SK-N-SH (cell line): Measurements from ENCODE around the gene S100A6. TPM values are rescaled to one million over a fixed set of nuclear protein-coding genes. Genes with fewer than 3 reads are reported as not detected.

Source experiments
- CTCF ChIA-PET: fragments of 300-600, 350-600 bp; formaldehyde crosslinking; extraction: SDS; loops from one replicate; lab custom pipeline; 2021; lab: Yijun Ruan, JAX
- POLR2A ChIA-PET: fragments of 350-600 bp; sonication (Branson Sonifier 250); formaldehyde crosslinking; extraction: SDS; loops from one replicate; lab custom pipeline; 2020; ENCODE audit warnings: antibody characterized with exemption, inconsistent platforms; lab: Yijun Ruan, JAX
- DNase-seq: peaks from one replicate; pipeline ENCODE4 v3.0.0; 2012
- H2AFZ ChIP-seq: fragments of 200-600 bp; sonication (generic); 2 replicates; pipeline ENCODE4 v1.8.1; 2016; ENCODE audit warnings: antibody characterized with exemption, mild to moderate bottlenecking, low read depth
- H3F3A ChIP-seq: fragments of 200-600 bp; sonication (generic); replicated peaks from 2 replicates; pipeline ENCODE3; 2016; ENCODE audit warnings: antibody characterized with exemption, mild to moderate bottlenecking; ENCODE audit not compliant: insufficient read depth
- H3K27ac ChIP-seq, 2 experiments: fragments of 200-500 bp in 1 of 2; fragments of 200-600 bp in 1 of 2; sonication (Bioruptor generic) in 1 of 2; sonication (generic), shearing (Covaris generic) in 1 of 2; 2 replicates each; pipeline versions ENCODE4 v1.5.1 to v1.6.1; 2014 to 2016; ENCODE audit warnings: low read depth in 2 of 2, inconsistent platforms in 1 of 2, low read length in 1 of 2, mild to moderate bottlenecking in 1 of 2, mixed read lengths in 1 of 2
- H3K27me3 ChIP-seq: fragments of 200-600 bp; sonication (generic), shearing (Covaris generic); 2 replicates; pipeline ENCODE4 v1.6.1; 2016; ENCODE audit warnings: mixed run types; ENCODE audit not compliant: insufficient read depth
- H3K36me3 ChIP-seq, 2 experiments: fragments of 200-500 bp in 1 of 2; fragments of 200-600 bp in 1 of 2; sonication (Bioruptor generic) in 1 of 2; sonication (generic) in 1 of 2; replicated peaks in 1 of 2; 2 replicates each; pipeline versions ENCODE3 to v1.5.1; 2014 to 2016; ENCODE audit warnings: low read length in 1 of 2, mild to moderate bottlenecking in 1 of 2; ENCODE audit not compliant: insufficient read depth in 2 of 2, control insufficient read depth in 1 of 2
- H3K4me1 ChIP-seq, 2 experiments: fragments of 200-500 bp in 1 of 2; fragments of 200-600 bp in 1 of 2; sonication (Bioruptor generic) in 1 of 2; sonication (generic), shearing (Covaris generic) in 1 of 2; 2 replicates each; pipeline versions ENCODE4 v1.5.1 to v1.6.1; 2014 to 2016; ENCODE audit warnings: low read depth in 1 of 2, low read length in 1 of 2, mixed run types in 1 of 2; ENCODE audit not compliant: insufficient read depth in 2 of 2, control insufficient read depth in 1 of 2
- H3K4me2 ChIP-seq: fragments of 200-600 bp; sonication (generic), shearing (Covaris generic); 2 replicates; pipeline ENCODE4 v1.6.1; 2017; ENCODE audit warnings: mixed run types
- H3K4me3 ChIP-seq, 2 experiments: fragments of 200-500 bp in 1 of 2; fragments of 200-600 bp in 1 of 2; sonication (Bioruptor generic) in 1 of 2; sonication (generic), shearing (Covaris generic) in 1 of 2; 2 replicates each; pipeline versions ENCODE4 v1.5.1 to v1.8.1; 2014 to 2016; ENCODE audit warnings: low read depth in 2 of 2, inconsistent platforms in 1 of 2, low read length in 1 of 2, mild to moderate bottlenecking in 1 of 2, mixed read lengths in 1 of 2, moderate library complexity in 1 of 2
- H3K79me2 ChIP-seq: fragments of 200-600 bp; sonication (generic); 2 replicates; pipeline ENCODE4 v1.8.1; 2017; ENCODE audit warnings: mild to moderate bottlenecking; ENCODE audit not compliant: insufficient read depth
- H3K9ac ChIP-seq: fragments of 200-600 bp; sonication (generic); 2 replicates; pipeline ENCODE4 v1.6.1; 2017; ENCODE audit warnings: mixed run types
- H3K9me2 ChIP-seq: fragments of 200-600 bp; sonication (generic); 2 replicates; pipeline ENCODE4 v1.6.1; 2017; ENCODE audit warnings: mixed run types
- H3K9me3 ChIP-seq: fragments of 200-600 bp; sonication (generic); 2 replicates; pipeline ENCODE4 v1.6.1; 2017; ENCODE audit warnings: mixed run types, mild to moderate bottlenecking, moderate library complexity
- H4K20me1 ChIP-seq: fragments of 200-600 bp; sonication (generic); 2 replicates; pipeline ENCODE4 v1.6.1; 2017; ENCODE audit warnings: mild to moderate bottlenecking, mixed run types; ENCODE audit not compliant: insufficient read depth
- CHD2 ChIP-seq: fragments of 150-350 bp; IDR thresholded peaks from 2 replicates; pipeline ENCODE4 v1.6.1; 2018; ENCODE audit warnings: low read length; ENCODE audit not compliant: partially characterized antibody
- ELF1 ChIP-seq: IDR thresholded peaks from 2 replicates; pipeline ENCODE4 v1.4.0; 2012
- EP300 ChIP-seq, 2 experiments: IDR thresholded peaks; 2 replicates each; pipeline versions ENCODE4 v1.4.0 to v1.6.1; 2012; ENCODE audit warnings: borderline replicate concordance in 1 of 2, low read depth in 1 of 2, low read length in 1 of 2
- EZH2phosphoT487 ChIP-seq: fragments of 200-600 bp; sonication (generic); IDR thresholded peaks from 2 replicates; pipeline ENCODE4 v1.6.1; 2017; ENCODE audit warnings: low read depth, mixed run types, mild to moderate bottlenecking, antibody characterized with exemption, moderate library complexity, borderline replicate concordance
- FOXM1 ChIP-seq: IDR thresholded peaks from 2 replicates; pipeline ENCODE4 v1.4.0; 2012; ENCODE audit warnings: low read depth, mild to moderate bottlenecking
- JUND ChIP-seq: IDR thresholded peaks from 2 replicates; pipeline ENCODE4 v1.4.0; 2012
- MEF2A ChIP-seq: IDR thresholded peaks from 2 replicates; pipeline ENCODE4 v1.4.0; 2012; ENCODE audit warnings: low read depth, borderline replicate concordance
- MXI1 ChIP-seq: IDR thresholded peaks from 2 replicates; pipeline ENCODE4 v1.6.1; 2012; ENCODE audit warnings: mild to moderate bottlenecking, low read depth, low read length, improper control_type of control experiment
- NFIC ChIP-seq: IDR thresholded peaks from 2 replicates; pipeline ENCODE4 v1.4.0; 2012; ENCODE audit warnings: borderline replicate concordance
- NRF1 ChIP-seq: IDR thresholded peaks from 2 replicates; pipeline ENCODE4 v1.6.1; 2012; ENCODE audit warnings: low read depth, mild to moderate bottlenecking, low read length
- RCOR1 ChIP-seq: fragments of 150-350 bp; IDR thresholded peaks from 2 replicates; pipeline ENCODE4 v1.6.1; 2017; ENCODE audit warnings: antibody characterized with exemption, low read length
- RFX5 ChIP-seq: IDR thresholded peaks from 2 replicates; pipeline ENCODE4 v1.6.1; 2012; ENCODE audit warnings: mild to moderate bottlenecking, improper control_type of control experiment, low read length
- RXRA ChIP-seq: IDR thresholded peaks from 2 replicates; pipeline ENCODE4 v1.4.0; 2012; ENCODE audit warnings: low read depth, mild to moderate bottlenecking, borderline replicate concordance
- SMC3 ChIP-seq: IDR thresholded peaks from 2 replicates; pipeline ENCODE4 v1.6.1; 2012; ENCODE audit warnings: low read depth, low read length, improper control_type of control experiment
- TAF1 ChIP-seq: IDR thresholded peaks from 2 replicates; pipeline ENCODE4 v1.6.1; 2012; ENCODE audit warnings: low read depth, mild to moderate bottlenecking, low read length, moderate library complexity, borderline replicate concordance
- TCF12 ChIP-seq: IDR thresholded peaks from 2 replicates; pipeline ENCODE4 v1.4.0; 2012
- YY1 ChIP-seq: IDR thresholded peaks from 2 replicates; pipeline ENCODE4 v1.4.0; 2012; ENCODE audit warnings: low read depth, mild to moderate bottlenecking
- WGBS: methylation state at CpG from one replicate; pipeline ENCODE4 v1.1.6; 2017; ENCODE audit warnings: low lambda C conversion rate; 5-methylcytosine and 5-hydroxymethylcytosine counted together
- polyA plus RNA-seq, 3 experiments: library from polyadenylated mRNA; depleted of rRNA; stranded (reverse); fragments of >200 nt; gene quantifications; 2 replicates each; pipeline ENCODE4 v1.2.3, GENCODE V29; 2012
- TF ChIP-seq, protein P1 (sequence below): IDR thresholded peaks from 2 replicates; pipeline ENCODE4; 2012
- TF ChIP-seq, protein P2 (sequence below): fragments of 150-350 bp; IDR thresholded peaks from 2 replicates; pipeline ENCODE4 v1.6.1; 2017; ENCODE audit warnings: antibody characterized with exemption, low read length, low read depth, borderline replicate concordance
- TF ChIP-seq, protein P3 (sequence below): IDR thresholded peaks from 2 replicates; pipeline ENCODE4 v1.4.0; 2012; ENCODE audit warnings: low read depth, borderline replicate concordance
- TF ChIP-seq, protein P4 (sequence below): IDR thresholded peaks from 2 replicates; pipeline ENCODE4 v1.4.0; 2012; ENCODE audit warnings: low read depth
- TF ChIP-seq, protein P5 (sequence below): fragments of 200-600 bp; sonication (generic); IDR thresholded peaks from 2 replicates; pipeline ENCODE4 v1.6.1; 2017; ENCODE audit warnings: antibody characterized with exemption, mild to moderate bottlenecking, moderate library complexity
- TF ChIP-seq, protein P6 (sequence below): IDR thresholded peaks from 2 replicates; pipeline ENCODE4 v1.6.1; 2012; ENCODE audit warnings: mild to moderate bottlenecking, low read depth, low read length, moderate library complexity

The S100A6 gene
- polyA plus RNA-seq, 1 of the 3 experiments (the other 2 are of a cell fraction), result 895 TPM

DNA sequence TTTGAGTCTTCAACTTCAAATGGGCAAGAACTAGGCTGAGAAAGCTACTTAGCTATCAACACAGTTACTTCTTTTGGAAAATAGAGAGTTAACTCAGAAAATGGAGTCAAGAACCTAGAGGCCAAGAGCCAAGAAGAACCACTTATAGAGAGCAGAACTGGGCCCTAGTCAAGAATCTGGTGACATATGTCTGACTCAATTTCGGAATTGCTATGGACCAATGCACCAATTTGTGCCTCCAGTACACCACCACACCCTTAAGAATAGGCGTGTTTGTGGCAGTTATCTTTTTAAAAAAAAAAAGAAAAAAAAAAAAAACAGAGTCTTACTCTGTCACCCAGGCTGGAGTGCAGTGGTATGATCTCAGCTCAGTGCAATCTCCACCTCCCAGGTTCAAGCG lies 22.1 kb upstream of the S100A6 start (continued):
- TF ChIP-seq TAF1 (no peak), RXRA (no peak), ELF1 (no peak)
- TF ChIP-seq, protein P1, sequence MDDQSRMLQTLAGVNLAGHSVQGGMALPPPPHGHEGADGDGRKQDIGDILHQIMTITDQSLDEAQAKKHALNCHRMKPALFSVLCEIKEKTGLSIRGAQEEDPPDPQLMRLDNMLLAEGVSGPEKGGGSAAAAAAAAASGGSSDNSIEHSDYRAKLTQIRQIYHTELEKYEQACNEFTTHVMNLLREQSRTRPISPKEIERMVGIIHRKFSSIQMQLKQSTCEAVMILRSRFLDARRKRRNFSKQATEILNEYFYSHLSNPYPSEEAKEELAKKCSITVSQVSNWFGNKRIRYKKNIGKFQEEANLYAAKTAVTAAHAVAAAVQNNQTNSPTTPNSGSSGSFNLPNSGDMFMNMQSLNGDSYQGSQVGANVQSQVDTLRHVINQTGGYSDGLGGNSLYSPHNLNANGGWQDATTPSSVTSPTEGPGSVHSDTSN, result no peak

DNA sequence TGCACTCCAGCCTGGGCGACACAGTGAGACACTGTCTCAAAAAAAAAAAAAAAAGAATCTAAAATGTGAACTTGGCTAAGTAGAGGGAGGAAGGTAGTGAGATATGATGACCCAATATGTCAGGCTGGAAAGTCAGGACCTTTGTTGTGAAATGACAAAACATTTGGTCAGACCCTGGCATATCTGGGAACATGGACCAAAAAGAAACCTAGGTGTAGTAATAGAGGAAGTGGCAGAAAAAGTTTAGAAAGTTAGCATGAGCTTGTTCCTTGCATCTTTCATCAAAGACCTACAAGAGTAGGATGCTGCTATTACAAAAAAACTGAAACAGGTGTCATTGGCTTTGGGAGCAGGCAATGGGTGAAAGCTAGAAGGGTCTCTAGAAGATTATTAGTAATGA lies 20.6 kb upstream of the S100A6 start:
- H3K27me3 ChIP-seq, result no peaks in the 10 kb centered on the region
- no peak overlapping the region for H2AFZ ChIP-seq
- H3K4me3 ChIP-seq, result no peak overlapping the region
- ChIA-PET CTCF (interaction anchor here (2.8 to 5.9 kb wide), 2 partner anchors 13 to 46 kb away, joined by 16 to 26 read pairs; no protein-coding TSS in a partner anchor), POLR2A (no interaction called here)
- no peaks in the 10 kb centered on the region for H3K9me2 ChIP-seq
- no peaks in the 10 kb centered on the region for H3K9me3 ChIP-seq
- no peak overlapping the region for H3K27ac ChIP-seq
- 100% methylated on average over 1 of the region's 1 CpG for WGBS
- no peaks in the 10 kb centered on the region for H3F3A ChIP-seq
- peaks cover 9 to 14% of the 10 kb centered on the region in 2 experiments; a peak in 2 of 4 replicates for H3K4me1 ChIP-seq
- TF ChIP-seq, protein P2, sequence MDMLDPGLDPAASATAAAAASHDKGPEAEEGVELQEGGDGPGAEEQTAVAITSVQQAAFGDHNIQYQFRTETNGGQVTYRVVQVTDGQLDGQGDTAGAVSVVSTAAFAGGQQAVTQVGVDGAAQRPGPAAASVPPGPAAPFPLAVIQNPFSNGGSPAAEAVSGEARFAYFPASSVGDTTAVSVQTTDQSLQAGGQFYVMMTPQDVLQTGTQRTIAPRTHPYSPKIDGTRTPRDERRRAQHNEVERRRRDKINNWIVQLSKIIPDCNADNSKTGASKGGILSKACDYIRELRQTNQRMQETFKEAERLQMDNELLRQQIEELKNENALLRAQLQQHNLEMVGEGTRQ, result no peak
- TF ChIP-seq NRF1, result no peak
- TF ChIP-seq MXI1, result no peak
- TF ChIP-seq, protein P3, sequence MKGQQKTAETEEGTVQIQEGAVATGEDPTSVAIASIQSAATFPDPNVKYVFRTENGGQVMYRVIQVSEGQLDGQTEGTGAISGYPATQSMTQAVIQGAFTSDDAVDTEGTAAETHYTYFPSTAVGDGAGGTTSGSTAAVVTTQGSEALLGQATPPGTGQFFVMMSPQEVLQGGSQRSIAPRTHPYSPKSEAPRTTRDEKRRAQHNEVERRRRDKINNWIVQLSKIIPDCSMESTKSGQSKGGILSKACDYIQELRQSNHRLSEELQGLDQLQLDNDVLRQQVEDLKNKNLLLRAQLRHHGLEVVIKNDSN, result no peak
- TF ChIP-seq CHD2, result no peak
- no peak for TF ChIP-seq NFIC
- TF ChIP-seq, protein P4, sequence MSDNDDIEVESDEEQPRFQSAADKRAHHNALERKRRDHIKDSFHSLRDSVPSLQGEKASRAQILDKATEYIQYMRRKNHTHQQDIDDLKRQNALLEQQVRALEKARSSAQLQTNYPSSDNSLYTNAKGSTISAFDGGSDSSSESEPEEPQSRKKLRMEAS, result no peak
- TF ChIP-seq JUND, result no peak
- TF ChIP-seq RFX5, result no peak
- TF ChIP-seq RCOR1, result no peak
- TF ChIP-seq YY1, result no peak
- TF ChIP-seq SMC3, result no peak
- TF ChIP-seq EZH2phosphoT487, result no peak
- no peak for TF ChIP-seq FOXM1
- no peak for TF ChIP-seq EP300 (IDR thresholded peaks at IDR 0.05; ENCODE audit: borderline replicate concordance in 1 of 2, low read depth in 1 of 2, low read length in 1 of 2)
- TF ChIP-seq, protein P5, sequence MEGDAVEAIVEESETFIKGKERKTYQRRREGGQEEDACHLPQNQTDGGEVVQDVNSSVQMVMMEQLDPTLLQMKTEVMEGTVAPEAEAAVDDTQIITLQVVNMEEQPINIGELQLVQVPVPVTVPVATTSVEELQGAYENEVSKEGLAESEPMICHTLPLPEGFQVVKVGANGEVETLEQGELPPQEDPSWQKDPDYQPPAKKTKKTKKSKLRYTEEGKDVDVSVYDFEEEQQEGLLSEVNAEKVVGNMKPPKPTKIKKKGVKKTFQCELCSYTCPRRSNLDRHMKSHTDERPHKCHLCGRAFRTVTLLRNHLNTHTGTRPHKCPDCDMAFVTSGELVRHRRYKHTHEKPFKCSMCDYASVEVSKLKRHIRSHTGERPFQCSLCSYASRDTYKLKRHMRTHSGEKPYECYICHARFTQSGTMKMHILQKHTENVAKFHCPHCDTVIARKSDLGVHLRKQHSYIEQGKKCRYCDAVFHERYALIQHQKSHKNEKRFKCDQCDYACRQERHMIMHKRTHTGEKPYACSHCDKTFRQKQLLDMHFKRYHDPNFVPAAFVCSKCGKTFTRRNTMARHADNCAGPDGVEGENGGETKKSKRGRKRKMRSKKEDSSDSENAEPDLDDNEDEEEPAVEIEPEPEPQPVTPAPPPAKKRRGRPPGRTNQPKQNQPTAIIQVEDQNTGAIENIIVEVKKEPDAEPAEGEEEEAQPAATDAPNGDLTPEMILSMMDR, result no peak
- TF ChIP-seq TCF12, result no peak
- TF ChIP-seq MEF2A, result no peak
- TF ChIP-seq, protein P6, sequence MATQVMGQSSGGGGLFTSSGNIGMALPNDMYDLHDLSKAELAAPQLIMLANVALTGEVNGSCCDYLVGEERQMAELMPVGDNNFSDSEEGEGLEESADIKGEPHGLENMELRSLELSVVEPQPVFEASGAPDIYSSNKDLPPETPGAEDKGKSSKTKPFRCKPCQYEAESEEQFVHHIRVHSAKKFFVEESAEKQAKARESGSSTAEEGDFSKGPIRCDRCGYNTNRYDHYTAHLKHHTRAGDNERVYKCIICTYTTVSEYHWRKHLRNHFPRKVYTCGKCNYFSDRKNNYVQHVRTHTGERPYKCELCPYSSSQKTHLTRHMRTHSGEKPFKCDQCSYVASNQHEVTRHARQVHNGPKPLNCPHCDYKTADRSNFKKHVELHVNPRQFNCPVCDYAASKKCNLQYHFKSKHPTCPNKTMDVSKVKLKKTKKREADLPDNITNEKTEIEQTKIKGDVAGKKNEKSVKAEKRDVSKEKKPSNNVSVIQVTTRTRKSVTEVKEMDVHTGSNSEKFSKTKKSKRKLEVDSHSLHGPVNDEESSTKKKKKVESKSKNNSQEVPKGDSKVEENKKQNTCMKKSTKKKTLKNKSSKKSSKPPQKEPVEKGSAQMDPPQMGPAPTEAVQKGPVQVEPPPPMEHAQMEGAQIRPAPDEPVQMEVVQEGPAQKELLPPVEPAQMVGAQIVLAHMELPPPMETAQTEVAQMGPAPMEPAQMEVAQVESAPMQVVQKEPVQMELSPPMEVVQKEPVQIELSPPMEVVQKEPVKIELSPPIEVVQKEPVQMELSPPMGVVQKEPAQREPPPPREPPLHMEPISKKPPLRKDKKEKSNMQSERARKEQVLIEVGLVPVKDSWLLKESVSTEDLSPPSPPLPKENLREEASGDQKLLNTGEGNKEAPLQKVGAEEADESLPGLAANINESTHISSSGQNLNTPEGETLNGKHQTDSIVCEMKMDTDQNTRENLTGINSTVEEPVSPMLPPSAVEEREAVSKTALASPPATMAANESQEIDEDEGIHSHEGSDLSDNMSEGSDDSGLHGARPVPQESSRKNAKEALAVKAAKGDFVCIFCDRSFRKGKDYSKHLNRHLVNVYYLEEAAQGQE, result no peak
- DNase-seq, result no peak
- no peaks in the 10 kb centered on the region for H3K79me2 ChIP-seq
- no peaks in the 10 kb centered on the region for H4K20me1 ChIP-seq
- no peak overlapping the region for H3K4me2 ChIP-seq
- H3K36me3 ChIP-seq, result no peaks in the 10 kb centered on the region
- no peak overlapping the region for H3K9ac ChIP-seq
